ENCODE measurements around the gene ALG9.

ALG9 gene

GRCh38 chr11:111807076-111807475, 64.3 kb downstream of the ALG9 start:
- Histone ChIP-seq H3K9ac (ENCODE audit: low read depth in 1 of 2, low read length in 2 of 2) (no peak overlapping the region), H3K36me3 (ENCODE audit: control insufficient read depth in 2 of 2, insufficient read depth in 2 of 2, low read length in 2 of 2) (peaks cover 11 to 21% of the 10 kb centered on the region in 2 donors), H3K4me3 (ENCODE audit: low read length in 2 of 2) (no peak overlapping the region), H3K27ac (ENCODE audit: low read depth in 2 of 2, low read length in 2 of 2) (no peak overlapping the region), H3K4me1 (ENCODE audit: control insufficient read depth in 2 of 2, insufficient read depth in 2 of 2, low read length in 2 of 2) (no peaks in the 10 kb centered on the region), H3K27me3 (ENCODE audit: control insufficient read depth in 2 of 2, insufficient read depth in 2 of 2, low read length in 2 of 2) (no peaks in the 10 kb centered on the region), H3K9me3 (ENCODE audit: control insufficient read depth in 2 of 2, low read length in 2 of 2) (no peaks in the 10 kb centered on the region)

GRCh38 chr11:111801135-111801534, 70.2 kb downstream of the ALG9 start:
- H3K27me3 ChIP-seq (ENCODE audit: control insufficient read depth in 2 of 2, insufficient read depth in 2 of 2, low read length in 2 of 2): no peaks in the 10 kb centered on the region
- H3K4me1 ChIP-seq (ENCODE audit: control insufficient read depth in 2 of 2, insufficient read depth in 2 of 2, low read length in 2 of 2): no peaks in the 10 kb centered on the region
- H3K27ac ChIP-seq (ENCODE audit: low read depth in 2 of 2, low read length in 2 of 2): no peak overlapping the region
- H3K4me3 ChIP-seq (ENCODE audit: low read length in 2 of 2): no peak overlapping the region
- no peak overlapping the region for H3K9ac ChIP-seq (ENCODE audit: low read depth in 1 of 2, low read length in 2 of 2)
- peaks cover 0 to 9% of the 10 kb centered on the region in 2 donors for H3K9me3 ChIP-seq (ENCODE audit: control insufficient read depth in 2 of 2, low read length in 2 of 2)
- H3K36me3 ChIP-seq (ENCODE audit: control insufficient read depth in 2 of 2, insufficient read depth in 2 of 2, low read length in 2 of 2): peaks cover 14 to 19% of the 10 kb centered on the region in 2 donors

- Histone ChIP-seq H3K9ac (ENCODE audit: low read depth in 1 of 2, low read length in 2 of 2) (no peak overlapping the region), H3K27me3 (ENCODE audit: control insufficient read depth in 2 of 2, insufficient read depth in 2 of 2, low read length in 2 of 2) (no peaks in the 10 kb centered on the region), H3K27ac (ENCODE audit: low read depth in 2 of 2, low read length in 2 of 2) (no peak overlapping the region), H3K36me3 (ENCODE audit: control insufficient read depth in 2 of 2, insufficient read depth in 2 of 2, low read length in 2 of 2) (peaks cover 6 to 8% of the 10 kb centered on the region in 2 donors), H3K4me1 (ENCODE audit: control insufficient read depth in 2 of 2, insufficient read depth in 2 of 2, low read length in 2 of 2) (no peaks in the 10 kb centered on the region), H3K4me3 (ENCODE audit: low read length in 2 of 2) (no peak overlapping the region), H3K9me3 (ENCODE audit: control insufficient read depth in 2 of 2, low read length in 2 of 2) (peaks cover 0 to 9% of the 10 kb centered on the region in 2 donors)
These were observed 73.1 kb downstream of the ALG9 start for GRCh38 chr11:111798279-111798678.

GRCh38 chr11:111797145-111797581, 74.2 kb downstream of the ALG9 start:
- no peaks in the 10 kb centered on the region for H3K4me1 ChIP-seq (ENCODE audit: control insufficient read depth in 2 of 2, insufficient read depth in 2 of 2, low read length in 2 of 2)
- H3K27me3 ChIP-seq (ENCODE audit: control insufficient read depth in 2 of 2, insufficient read depth in 2 of 2, low read length in 2 of 2): no peaks in the 10 kb centered on the region
- no peak overlapping the region for H3K27ac ChIP-seq (ENCODE audit: low read depth in 2 of 2, low read length in 2 of 2)
- H3K9ac ChIP-seq (ENCODE audit: low read depth in 1 of 2, low read length in 2 of 2): no peak overlapping the region
- H3K9me3 ChIP-seq (ENCODE audit: control insufficient read depth in 2 of 2, low read length in 2 of 2): peaks cover 0 to 9% of the 10 kb centered on the region in 2 donors
- peaks cover 6 to 8% of the 10 kb centered on the region in 2 donors for H3K36me3 ChIP-seq (ENCODE audit: control insufficient read depth in 2 of 2, insufficient read depth in 2 of 2, low read length in 2 of 2)
- no peak overlapping the region for H3K4me3 ChIP-seq (ENCODE audit: low read length in 2 of 2)

- Histone ChIP-seq H3K4me1 (ENCODE audit: control insufficient read depth in 2 of 2, insufficient read depth in 2 of 2, low read length in 2 of 2) (no peaks in the 10 kb centered on the region), H3K9me3 (ENCODE audit: control insufficient read depth in 2 of 2, low read length in 2 of 2) (peaks cover 0 to 9% of the 10 kb centered on the region in 2 donors), H3K4me3 (ENCODE audit: low read length in 2 of 2) (no peak overlapping the region), H3K27ac (ENCODE audit: low read depth in 2 of 2, low read length in 2 of 2) (no peak overlapping the region), H3K36me3 (ENCODE audit: control insufficient read depth in 2 of 2, insufficient read depth in 2 of 2, low read length in 2 of 2) (peaks cover 3 to 4% of the 10 kb centered on the region in 2 donors), H3K27me3 (ENCODE audit: control insufficient read depth in 2 of 2, insufficient read depth in 2 of 2, low read length in 2 of 2) (no peaks in the 10 kb centered on the region), H3K9ac (ENCODE audit: low read depth in 1 of 2, low read length in 2 of 2) (no peak overlapping the region)
These were observed 74.7 kb downstream of the ALG9 start for GRCh38 chr11:111796696-111797095.

- Histone ChIP-seq H3K4me1 (ENCODE audit: control insufficient read depth in 2 of 2, insufficient read depth in 2 of 2, low read length in 2 of 2) (no peaks in the 10 kb centered on the region), H3K36me3 (ENCODE audit: control insufficient read depth in 2 of 2, insufficient read depth in 2 of 2, low read length in 2 of 2) (peaks cover 0 to 4% of the 10 kb centered on the region in 2 donors), H3K4me3 (ENCODE audit: low read length in 2 of 2) (no peak overlapping the region), H3K9ac (ENCODE audit: low read depth in 1 of 2, low read length in 2 of 2) (no peak overlapping the region), H3K27me3 (ENCODE audit: control insufficient read depth in 2 of 2, insufficient read depth in 2 of 2, low read length in 2 of 2) (no peaks in the 10 kb centered on the region), H3K27ac (ENCODE audit: low read depth in 2 of 2, low read length in 2 of 2) (no peak overlapping the region), H3K9me3 (ENCODE audit: control insufficient read depth in 2 of 2, low read length in 2 of 2) (peaks cover 0 to 9% of the 10 kb centered on the region in 2 donors)
These were observed 75.9 kb downstream of the ALG9 start for GRCh38 chr11:111795334-111795985.

GRCh38 chr11:111793863-111794262, 77.5 kb downstream of the ALG9 start:
- H3K4me3 ChIP-seq (ENCODE audit: low read length in 2 of 2): no peak overlapping the region
- no peak overlapping the region for H3K27ac ChIP-seq (ENCODE audit: low read depth in 2 of 2, low read length in 2 of 2)
- no peaks in the 10 kb centered on the region for H3K4me1 ChIP-seq (ENCODE audit: control insufficient read depth in 2 of 2, insufficient read depth in 2 of 2, low read length in 2 of 2)
- H3K9me3 ChIP-seq (ENCODE audit: control insufficient read depth in 2 of 2, low read length in 2 of 2): peaks cover 0 to 9% of the 10 kb centered on the region in 2 donors
- no peak overlapping the region for H3K9ac ChIP-seq (ENCODE audit: low read depth in 1 of 2, low read length in 2 of 2)
- peaks cover 0 to 4% of the 10 kb centered on the region in 2 donors for H3K36me3 ChIP-seq (ENCODE audit: control insufficient read depth in 2 of 2, insufficient read depth in 2 of 2, low read length in 2 of 2)
- no peaks in the 10 kb centered on the region for H3K27me3 ChIP-seq (ENCODE audit: control insufficient read depth in 2 of 2, insufficient read depth in 2 of 2, low read length in 2 of 2)

GRCh38 chr11:111792955-111793500, 78.4 kb downstream of the ALG9 start:
- Histone ChIP-seq H3K9ac (ENCODE audit: low read depth in 1 of 2, low read length in 2 of 2) (no peak overlapping the region), H3K4me3 (ENCODE audit: low read length in 2 of 2) (no peak overlapping the region), H3K36me3 (ENCODE audit: control insufficient read depth in 2 of 2, insufficient read depth in 2 of 2, low read length in 2 of 2) (peaks cover 0 to 4% of the 10 kb centered on the region in 2 donors), H3K27ac (ENCODE audit: low read depth in 2 of 2, low read length in 2 of 2) (no peak overlapping the region), H3K9me3 (ENCODE audit: control insufficient read depth in 2 of 2, low read length in 2 of 2) (peaks cover 0 to 9% of the 10 kb centered on the region in 2 donors), H3K4me1 (ENCODE audit: control insufficient read depth in 2 of 2, insufficient read depth in 2 of 2, low read length in 2 of 2) (no peaks in the 10 kb centered on the region), H3K27me3 (ENCODE audit: control insufficient read depth in 2 of 2, insufficient read depth in 2 of 2, low read length in 2 of 2) (no peaks in the 10 kb centered on the region)

DNA sequence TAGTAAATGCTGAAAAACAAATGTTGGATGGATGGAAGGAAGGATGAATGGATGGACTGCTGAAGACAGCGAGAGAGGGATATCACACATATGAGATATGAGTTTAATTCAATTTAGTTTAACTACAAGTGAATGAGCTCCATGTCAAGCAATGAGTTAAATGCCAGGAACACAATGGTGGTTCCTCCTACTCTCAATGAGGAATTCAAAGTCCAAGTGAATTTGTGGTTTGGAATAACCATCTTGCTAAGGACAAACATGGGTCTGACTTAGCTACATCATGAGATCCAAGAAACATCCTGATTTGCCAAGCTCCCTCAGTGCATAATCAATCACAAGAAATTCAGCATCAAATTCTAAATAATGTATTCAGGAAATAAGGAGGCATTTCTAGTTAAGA, 79.1 kb downstream of the ALG9 start:
- H3K9ac ChIP-seq (ENCODE audit: low read depth in 1 of 2, low read length in 2 of 2): no peak overlapping the region
- no peak overlapping the region for H3K27ac ChIP-seq (ENCODE audit: low read depth in 2 of 2, low read length in 2 of 2)
- peaks cover 0 to 4% of the 10 kb centered on the region in 2 donors for H3K9me3 ChIP-seq (ENCODE audit: control insufficient read depth in 2 of 2, low read length in 2 of 2)
- H3K27me3 ChIP-seq (ENCODE audit: control insufficient read depth in 2 of 2, insufficient read depth in 2 of 2, low read length in 2 of 2): no peaks in the 10 kb centered on the region
- H3K4me3 ChIP-seq (ENCODE audit: low read length in 2 of 2): no peak overlapping the region
- no peaks in the 10 kb centered on the region for H3K4me1 ChIP-seq (ENCODE audit: control insufficient read depth in 2 of 2, insufficient read depth in 2 of 2, low read length in 2 of 2)
- peaks cover 0 to 1% of the 10 kb centered on the region in 2 donors for H3K36me3 ChIP-seq (ENCODE audit: control insufficient read depth in 2 of 2, insufficient read depth in 2 of 2, low read length in 2 of 2)

- H3K4me1 ChIP-seq (ENCODE audit: control insufficient read depth in 2 of 2, insufficient read depth in 2 of 2, low read length in 2 of 2): peaks cover 0 to 5% of the 10 kb centered on the region in 2 donors
- H3K4me3 ChIP-seq (ENCODE audit: low read length in 2 of 2): no peak overlapping the region
- no peak overlapping the region for H3K27ac ChIP-seq (ENCODE audit: low read depth in 2 of 2, low read length in 2 of 2)
- H3K36me3 ChIP-seq (ENCODE audit: control insufficient read depth in 2 of 2, insufficient read depth in 2 of 2, low read length in 2 of 2): peaks cover 0 to 8% of the 10 kb centered on the region in 2 donors
- no peaks in the 10 kb centered on the region for H3K27me3 ChIP-seq (ENCODE audit: control insufficient read depth in 2 of 2, insufficient read depth in 2 of 2, low read length in 2 of 2)
- no peak overlapping the region for H3K9ac ChIP-seq (ENCODE audit: low read depth in 1 of 2, low read length in 2 of 2)
- no peaks in the 10 kb centered on the region for H3K9me3 ChIP-seq (ENCODE audit: control insufficient read depth in 2 of 2, low read length in 2 of 2)
These were observed 82.9 kb downstream of the ALG9 start for GRCh38 chr11:111788464-111788863.
